HG03342 (cell line): Measurements from ENCODE around the gene TMED4.
"Not testable (repeated sequence)": the region's sequence is repeated elsewhere in the genome, so short reads cannot be mapped to it uniquely, and the experiment has no call there.

Experiments used
- ATAC-seq: cut with Tn5 transposase; IDR thresholded peaks from one replicate; pipeline ENCODE4 v1.9.1; 2021; ENCODE audit warnings: mild to moderate bottlenecking, moderate library complexity; ENCODE audit not compliant: unreplicated experiment

TMED4 gene

GRCh38 chr7:44569959-44570358, 12.1 kb downstream of the TMED4 start:
- ATAC-seq: no peak

DNA sequence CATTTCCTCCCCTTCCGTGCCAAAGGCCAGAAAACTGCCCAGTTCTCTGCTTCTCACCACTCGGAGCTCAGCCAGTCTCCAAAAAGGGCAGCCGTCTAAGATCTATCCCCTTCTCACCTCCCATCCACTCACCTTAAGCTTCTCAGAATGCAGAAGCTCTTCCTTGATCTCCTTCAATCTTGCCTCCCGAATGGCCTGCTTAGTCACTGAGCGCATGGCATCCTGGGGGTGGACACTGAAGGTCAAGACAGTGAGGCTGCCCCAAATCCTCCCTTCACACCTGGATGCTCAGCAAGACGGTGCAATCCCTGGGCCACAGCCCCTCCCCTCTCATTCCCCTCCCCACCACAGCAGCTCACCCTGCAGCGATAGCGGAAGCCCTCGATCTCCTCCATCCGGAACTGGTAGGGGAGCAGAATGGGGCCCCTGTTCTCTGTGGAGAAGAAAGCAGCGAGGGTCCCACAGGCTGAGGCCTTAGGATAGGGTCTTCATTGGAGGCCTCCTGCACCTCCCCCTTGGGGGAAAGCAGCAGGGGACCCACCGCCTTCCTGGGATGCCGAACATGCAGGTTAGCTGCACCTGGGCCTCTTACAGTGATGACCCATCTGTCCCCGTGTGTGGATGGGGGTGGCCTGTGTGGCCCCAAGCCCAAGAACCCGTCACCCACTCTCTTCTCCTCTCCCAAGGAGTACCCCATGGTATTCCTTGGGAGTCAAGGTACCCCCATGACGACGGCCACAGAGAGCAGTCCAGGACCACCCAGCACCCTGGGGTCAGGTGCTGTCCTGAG, 13.1 kb downstream of the TMED4 start:
- ATAC-seq: no peak

- ATAC-seq: no peak
These were observed 14.1 kb downstream of the TMED4 start for GRCh38 chr7:44567884-44568283.

GRCh38 chr7:44566680-44567079, 15.4 kb downstream of the TMED4 start:
- ATAC-seq: no peak

- ATAC-seq: peak; percentile 28
These were observed 16.1 kb downstream of the TMED4 start for GRCh38 chr7:44565795-44566559.

DNA sequence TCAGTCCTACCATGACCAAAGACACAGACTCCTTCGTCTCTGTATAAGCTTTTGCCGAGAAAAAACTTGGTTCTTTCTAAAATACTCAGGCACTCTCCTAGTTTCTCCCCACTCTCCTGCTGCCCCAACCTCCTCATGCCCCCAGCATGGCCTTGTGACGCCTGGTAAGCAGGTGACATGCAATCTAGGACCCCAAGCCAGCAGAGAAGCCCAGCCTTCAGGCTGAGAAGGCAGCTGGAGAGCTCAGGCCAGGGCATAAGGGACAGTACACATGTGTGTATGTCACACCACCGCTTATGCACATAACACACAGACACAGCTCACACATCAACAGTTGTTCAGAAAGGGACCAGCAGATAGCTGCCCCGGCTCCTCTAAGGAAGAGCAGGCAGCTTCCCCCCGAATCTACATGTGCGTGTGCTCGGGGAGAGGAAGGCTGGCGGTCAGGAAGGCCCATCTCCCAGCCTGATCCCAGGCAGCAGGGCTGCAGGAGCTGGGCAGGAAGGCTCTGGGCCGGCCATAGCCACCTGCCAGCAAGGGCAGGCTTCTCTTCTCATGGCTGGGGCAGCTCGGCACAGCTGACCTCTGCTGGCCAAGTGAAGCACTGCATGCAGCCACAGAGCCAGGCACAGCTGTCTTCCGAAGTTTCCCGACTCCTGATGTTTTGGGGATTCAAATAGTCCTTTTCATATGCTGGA, 16.8 kb downstream of the TMED4 start:
- peak; percentile 72 for ATAC-seq

GRCh38 chr7:44564606-44565005, 17.4 kb downstream of the TMED4 start:
- ATAC-seq: no peak

- no peak for ATAC-seq
These were observed 18.8 kb downstream of the TMED4 start for GRCh38 chr7:44563171-44563679.

DNA sequence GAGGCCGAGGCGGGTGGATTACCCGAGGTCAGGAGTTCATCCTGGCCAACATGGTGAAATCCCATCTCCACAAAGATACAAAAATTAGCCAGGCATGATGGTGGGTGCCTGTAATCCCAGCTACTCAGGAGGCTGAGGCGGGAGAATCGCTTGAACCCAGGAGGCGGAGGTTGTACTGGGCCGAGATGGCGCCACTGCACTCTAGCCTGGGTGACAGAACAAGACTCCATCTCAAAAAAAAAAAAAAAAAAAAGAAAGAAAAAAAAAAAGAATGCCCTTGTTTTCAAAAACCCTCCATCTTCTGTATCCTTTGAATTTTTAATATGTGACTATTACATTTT, 19.4 kb downstream of the TMED4 start:
- ATAC-seq: not testable (repeated sequence)

DNA sequence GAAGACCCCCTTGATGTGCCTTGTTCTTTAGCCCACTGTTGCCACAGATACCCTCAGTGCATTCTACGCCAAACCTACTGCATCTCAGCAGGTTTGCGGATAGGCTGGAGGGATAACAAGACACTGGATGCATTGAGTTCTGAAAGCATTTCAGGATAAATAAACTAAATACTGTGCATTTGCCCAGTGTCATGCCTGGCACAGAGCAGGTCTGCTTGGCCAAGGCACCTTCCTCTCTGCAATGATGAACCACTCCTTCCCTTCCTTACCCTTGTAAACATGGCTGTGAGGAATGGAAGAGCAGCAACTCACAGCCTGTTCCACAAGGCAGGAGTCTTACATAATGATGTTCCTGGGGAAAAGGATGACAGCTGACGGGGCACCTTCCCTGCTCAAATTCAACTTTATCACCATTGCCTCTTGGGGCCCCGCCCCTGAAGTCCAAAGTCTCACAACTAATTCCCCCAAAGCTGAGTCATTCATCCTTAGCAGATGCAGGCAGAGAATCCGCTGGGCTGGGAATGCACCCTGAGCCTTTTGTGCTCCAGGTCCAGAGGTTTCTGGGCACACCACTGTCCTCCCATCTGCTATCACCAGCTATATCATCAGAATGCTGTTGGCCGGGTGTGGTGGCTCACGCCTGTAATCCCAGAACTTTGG, 19.9 kb downstream of the TMED4 start:
- no peak for ATAC-seq

- ATAC-seq: no peak
These were observed 20.6 kb downstream of the TMED4 start for GRCh38 chr7:44561481-44561880.

- ATAC-seq: no peak
These were observed 22.5 kb downstream of the TMED4 start for GRCh38 chr7:44559485-44559884.

DNA sequence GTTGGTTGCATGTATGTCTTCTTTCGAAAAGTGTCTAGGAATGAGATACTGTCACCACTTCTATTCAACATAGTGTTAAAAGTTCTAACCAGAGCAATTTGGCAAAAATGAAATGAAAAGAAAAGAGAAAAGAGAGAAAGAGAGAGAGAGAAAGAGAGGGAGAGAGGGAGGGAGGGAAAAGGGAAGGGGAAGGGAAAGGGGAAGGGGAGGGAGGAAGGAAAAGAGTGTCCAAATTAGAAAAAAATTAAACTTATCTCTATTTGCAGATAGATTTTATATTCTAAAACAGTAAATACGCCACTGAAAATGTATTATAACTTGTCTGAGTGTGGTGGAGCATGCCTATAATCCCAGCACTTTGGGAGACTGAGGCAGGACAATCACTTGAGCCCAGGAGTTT, 24.5 kb downstream of the TMED4 start:
- ATAC-seq: no peak

DNA sequence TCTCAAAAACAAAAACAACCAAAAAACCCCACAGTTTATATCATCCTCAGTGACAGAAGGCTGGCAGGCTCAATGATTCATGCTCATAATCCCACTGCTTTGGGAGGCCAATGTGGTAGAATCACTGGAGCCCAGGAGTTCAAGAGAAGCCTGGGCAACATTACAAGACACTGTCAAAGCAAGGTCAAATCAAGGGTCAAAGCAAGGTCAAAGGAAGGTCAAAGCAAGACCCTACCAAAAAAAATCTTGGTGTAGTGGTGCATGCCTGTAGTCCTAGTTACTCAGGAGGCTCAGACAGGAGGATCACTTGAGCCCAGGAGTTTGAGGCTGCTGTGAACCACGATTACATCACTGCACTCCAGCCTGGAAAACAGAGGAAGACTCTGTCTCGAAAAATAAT, 26.7 kb downstream of the TMED4 start:
- no peak for ATAC-seq

- not testable (repeated sequence) for ATAC-seq
These were observed 29.5 kb downstream of the TMED4 start for GRCh38 chr7:44552473-44553005.

- ATAC-seq: no peak
These were observed 32.6 kb downstream of the TMED4 start for GRCh38 chr7:44549457-44549856.

DNA sequence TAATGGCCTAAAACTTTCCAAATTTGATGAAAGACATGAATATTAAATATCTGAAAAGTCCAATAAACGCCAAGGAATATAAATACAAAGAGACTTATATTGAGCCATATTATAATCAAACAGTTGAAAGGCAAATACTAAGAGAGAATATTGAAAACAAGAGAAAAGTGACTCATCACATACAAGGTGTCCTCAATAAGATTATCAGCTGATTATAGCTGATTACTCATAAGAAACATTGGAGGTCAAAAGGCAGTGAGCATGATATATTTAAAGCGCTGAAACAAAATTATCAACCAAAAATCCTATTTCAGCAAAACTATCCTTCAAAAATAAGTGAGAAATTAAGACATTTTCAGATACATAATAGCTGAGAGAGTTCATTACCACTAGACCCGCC, 33.1 kb downstream of the TMED4 start:
- ATAC-seq: no peak

DNA sequence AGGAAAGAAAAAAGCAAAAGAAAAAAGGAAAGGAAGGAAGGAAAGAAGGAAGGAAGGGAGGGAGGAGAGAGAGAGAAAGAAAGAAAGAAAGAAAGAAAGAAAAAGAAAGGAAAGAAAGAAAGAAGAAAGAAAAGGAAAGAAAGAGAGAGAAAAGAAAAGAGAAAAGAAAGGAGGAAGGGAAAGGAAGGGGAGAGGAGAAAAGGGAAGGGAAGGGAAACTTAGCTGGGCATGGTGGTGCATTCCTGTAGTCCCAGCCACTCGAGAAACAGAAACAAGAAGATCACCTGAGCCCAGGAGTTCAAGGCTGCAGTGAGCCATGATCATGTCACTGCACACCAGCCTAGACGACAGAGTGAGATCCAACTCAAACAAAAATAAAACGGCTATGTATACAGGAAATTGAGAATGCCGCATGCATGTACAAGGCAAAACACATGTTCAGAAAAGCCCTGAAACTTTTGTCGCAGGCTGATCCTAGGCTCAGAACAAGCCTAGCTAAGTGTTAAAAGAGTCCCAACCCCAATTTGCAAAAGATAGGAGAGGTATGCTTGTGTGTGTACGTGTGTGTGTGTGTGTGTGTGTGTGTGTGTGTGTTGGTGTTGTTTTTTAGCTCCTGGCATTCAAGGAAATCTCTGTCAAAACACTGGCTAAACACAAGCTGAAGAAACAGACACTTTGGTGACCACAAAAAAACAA, 34.3 kb downstream of the TMED4 start:
- ATAC-seq: no peak

GRCh38 chr7:44541876-44542610, 40.0 kb downstream of the TMED4 start:
- no peak for ATAC-seq
